KOPT-K1 (cell line): ENCODE data around the gene CRYBB3.

Experiments used
- H3K27ac ChIP-seq: fragments of 200-600 bp; sonication (generic); 2 replicates; pipeline ENCODE4 v1.5.1; 2016; ENCODE audit warnings: antibody characterized with exemption, mild to moderate bottlenecking, low read depth, low read length; ENCODE audit not compliant: poor library complexity, severe bottlenecking
- H3K36me3 ChIP-seq: fragments of 200-600 bp; sonication (generic); 2 replicates; pipeline ENCODE4 v1.5.1; 2017; ENCODE audit warnings: antibody characterized with exemption, mild to moderate bottlenecking, low read length, moderate library complexity; ENCODE audit not compliant: insufficient read depth
- H3K9me3 ChIP-seq: fragments of 200-600 bp; sonication (generic); 2 replicates; pipeline ENCODE4 v1.5.1; 2017; ENCODE audit warnings: antibody characterized with exemption, low read length, mild to moderate bottlenecking; ENCODE audit not compliant: insufficient read depth, poor library complexity, severe bottlenecking

CRYBB3 gene

GRCh38 chr22:25199731-25200520 lies at the start of gene CRYBB3:
CRYBB3 (plus strand) TSS chr22:25199858; CDS start chr22:25201397, 1,539 bp downstream.
- no peaks in the 10 kb centered on the region for H3K36me3 ChIP-seq
- H3K9me3 ChIP-seq, result no peaks in the 10 kb centered on the region
- no peak within 1 kb of the TSS for H3K27ac ChIP-seq

- Histone ChIP-seq H3K9me3 (no peaks in the 10 kb centered on the region), H3K36me3 (no peaks in the 10 kb centered on the region), H3K27ac (no peak overlapping the region)
Observed at GRCh38 chr22:25153961-25154666, 45.5 kb upstream of the CRYBB3 start.

DNA sequence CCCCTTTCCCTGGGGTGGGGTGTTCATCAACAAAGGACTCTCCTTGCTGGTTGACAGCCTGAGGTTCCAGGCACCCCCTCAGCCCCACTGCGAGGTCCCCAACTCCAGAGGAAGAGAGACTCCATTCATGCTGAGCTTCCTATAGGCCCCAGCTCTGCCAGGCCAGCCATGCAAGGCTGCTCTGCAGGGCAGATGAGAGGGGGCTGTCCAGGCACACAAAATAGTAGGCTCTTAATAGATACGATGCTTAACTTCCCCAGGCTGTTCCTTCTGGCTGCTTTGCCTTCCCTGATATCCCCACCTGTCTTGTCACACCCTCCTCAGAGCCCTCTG lies 45.0 kb upstream of the CRYBB3 start:
- Histone ChIP-seq H3K27ac (no peak overlapping the region), H3K9me3 (no peaks in the 10 kb centered on the region), H3K36me3 (no peaks in the 10 kb centered on the region)

DNA sequence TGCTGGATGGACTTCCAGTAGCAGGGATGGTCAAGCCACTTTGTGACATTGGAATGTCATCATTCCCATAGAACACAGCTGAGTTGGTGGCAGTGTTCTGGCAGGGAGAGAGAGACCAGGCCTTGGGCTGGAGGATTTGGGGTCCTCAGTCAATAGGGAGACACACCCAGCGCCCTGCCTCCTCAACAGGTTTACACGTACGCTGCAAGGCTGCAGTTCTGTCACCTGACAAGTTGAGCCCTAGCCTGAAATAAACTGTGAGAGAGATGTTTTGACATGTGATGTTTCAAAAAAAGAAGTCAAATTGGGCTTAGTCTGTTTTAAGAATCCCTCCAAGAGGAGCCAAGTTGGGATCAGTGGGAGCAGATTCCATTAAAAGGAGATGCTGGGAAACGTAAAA lies 42.9 kb upstream of the CRYBB3 start:
- H3K27ac ChIP-seq, result no peak overlapping the region
- no peaks in the 10 kb centered on the region for H3K36me3 ChIP-seq
- H3K9me3 ChIP-seq, result no peaks in the 10 kb centered on the region

- H3K27ac ChIP-seq, result no peak overlapping the region
- no peaks in the 10 kb centered on the region for H3K36me3 ChIP-seq
- no peaks in the 10 kb centered on the region for H3K9me3 ChIP-seq
Observed at GRCh38 chr22:25159028-25159427, 40.6 kb upstream of the CRYBB3 start.

DNA sequence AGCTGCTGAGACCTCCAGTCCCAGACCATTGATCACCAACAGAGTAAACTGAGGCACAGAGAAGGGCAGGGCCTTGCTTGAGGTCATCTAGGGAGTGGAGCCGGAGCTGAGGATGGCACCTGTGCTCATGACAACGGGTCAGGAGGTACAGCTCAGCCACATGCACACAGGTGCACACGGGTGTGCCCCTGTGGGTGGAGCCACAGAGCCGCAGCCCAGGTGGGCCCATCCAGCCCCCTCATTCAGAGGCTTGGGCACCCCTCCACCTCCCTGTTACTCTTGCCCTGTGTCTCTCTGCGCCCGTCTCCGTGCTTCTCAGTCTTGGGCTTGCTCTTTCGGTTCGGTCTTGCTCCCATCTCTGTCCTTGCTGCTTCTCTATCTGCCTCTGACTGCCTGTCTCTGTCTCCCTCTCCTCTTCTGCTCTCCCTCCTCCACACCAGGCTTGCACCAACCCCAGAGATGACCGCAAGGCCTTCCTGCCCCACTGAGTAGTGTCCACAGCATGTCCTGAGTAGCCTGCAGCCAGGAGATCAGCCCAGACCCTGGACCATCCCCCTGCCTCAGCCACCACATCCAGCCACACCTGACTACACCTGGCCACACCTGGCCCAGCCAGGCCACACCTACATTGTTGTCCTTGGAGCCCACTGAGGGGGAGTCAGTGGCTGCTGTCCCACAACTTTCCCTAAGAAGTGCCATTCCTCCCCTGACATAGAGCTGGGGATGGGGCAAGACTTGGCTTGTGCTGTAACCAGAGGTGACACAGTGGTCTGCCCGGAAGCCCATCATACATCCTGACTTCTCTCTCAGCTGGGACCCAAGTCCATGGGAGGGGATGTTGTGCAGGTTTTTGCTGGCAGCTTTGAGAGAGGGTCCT lies 39.3 kb upstream of the CRYBB3 start:
- no peak overlapping the region for H3K27ac ChIP-seq
- no peaks in the 10 kb centered on the region for H3K36me3 ChIP-seq
- H3K9me3 ChIP-seq, result no peaks in the 10 kb centered on the region

DNA sequence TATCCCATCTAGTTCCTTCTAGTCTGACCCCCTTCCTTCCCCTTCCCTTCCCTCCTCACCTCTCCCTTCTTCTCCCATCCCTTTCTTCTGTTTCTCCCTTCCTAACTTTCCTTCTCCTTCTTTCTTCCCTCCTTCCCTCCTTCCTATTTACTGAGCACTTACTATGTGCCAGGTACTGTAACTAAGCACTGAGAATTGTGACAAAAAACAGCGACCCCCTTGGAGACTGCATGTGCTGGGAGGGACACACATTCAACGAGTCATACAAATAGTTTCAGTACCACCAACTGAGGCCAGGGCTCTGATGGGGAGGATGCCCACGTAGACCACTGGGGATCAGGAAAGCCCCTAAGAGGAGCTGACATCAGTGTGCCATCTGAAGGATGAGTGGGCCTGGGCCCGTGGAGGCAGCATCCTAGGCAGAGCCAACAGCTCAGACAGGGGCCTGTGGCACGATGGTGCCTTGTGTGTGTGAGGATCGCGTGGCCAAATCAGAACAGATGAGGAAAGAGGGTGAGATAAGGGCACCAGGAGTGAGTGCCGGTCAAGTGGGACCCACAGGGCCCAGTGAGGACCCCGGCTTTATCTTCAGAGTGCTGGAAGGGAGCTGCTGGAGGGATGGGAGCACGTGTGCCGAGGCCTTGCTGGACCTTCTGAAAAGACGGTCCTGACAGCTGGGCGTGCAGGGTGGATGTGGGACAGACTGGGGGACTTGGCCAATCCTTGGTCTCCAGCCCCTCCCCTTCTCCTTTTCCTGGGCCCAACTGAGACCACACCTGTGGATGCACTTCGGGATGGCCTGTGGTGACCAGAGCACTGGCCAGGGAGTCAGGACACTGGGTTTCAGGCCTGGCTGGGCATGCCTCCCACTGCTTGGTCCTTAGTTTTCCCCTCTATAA lies 38.4 kb upstream of the CRYBB3 start:
- Histone ChIP-seq H3K27ac (no peak overlapping the region), H3K9me3 (no peaks in the 10 kb centered on the region), H3K36me3 (no peaks in the 10 kb centered on the region)

DNA sequence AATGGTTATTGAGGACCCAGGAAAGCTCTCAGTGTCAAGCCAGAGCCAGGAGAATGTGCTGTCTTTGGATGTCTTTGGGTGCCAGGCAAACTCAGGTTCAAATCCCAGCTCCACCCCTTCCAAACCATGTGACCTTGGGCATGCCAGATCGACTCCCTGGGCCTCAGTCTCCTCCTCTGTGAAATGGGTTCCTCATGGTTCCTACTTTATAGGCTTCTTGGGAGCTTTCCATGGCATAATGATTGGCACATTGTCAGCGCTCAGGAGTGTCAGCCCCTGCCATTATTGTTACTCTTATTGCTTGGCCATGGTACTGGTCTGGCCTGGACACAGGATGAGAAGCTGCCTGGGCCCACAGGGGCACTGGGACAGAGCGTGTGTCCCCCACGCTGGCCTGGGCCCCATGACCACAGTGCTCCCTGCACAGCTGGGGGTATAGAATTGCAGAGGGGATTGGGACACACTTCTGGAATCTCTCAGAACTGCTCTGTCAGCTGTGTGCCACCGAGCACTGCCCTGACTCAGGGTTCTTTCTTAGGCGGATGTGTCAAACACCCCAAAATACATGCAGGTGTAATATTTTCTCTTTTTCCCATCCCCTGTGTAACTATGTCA lies 37.6 kb upstream of the CRYBB3 start:
- no peak overlapping the region for H3K27ac ChIP-seq
- no peaks in the 10 kb centered on the region for H3K36me3 ChIP-seq
- no peaks in the 10 kb centered on the region for H3K9me3 ChIP-seq

DNA sequence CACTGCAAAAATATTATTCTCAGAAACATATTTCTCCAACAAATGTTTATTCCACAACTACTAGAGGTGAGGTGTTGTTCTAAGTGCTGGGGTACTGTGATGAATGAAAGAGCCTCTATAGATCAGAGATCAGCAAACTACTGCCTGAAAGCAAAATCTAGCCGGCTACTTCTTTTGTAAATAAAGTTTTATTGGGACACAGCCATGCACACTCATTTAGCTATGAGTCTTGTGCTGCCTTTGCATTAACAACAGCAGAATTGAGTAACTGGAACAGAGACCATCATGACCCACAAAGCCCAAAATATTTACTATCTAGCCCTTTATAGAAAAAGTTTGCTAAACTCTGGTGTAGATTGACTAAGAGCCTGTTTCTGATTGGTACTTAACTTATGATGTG lies 37.1 kb upstream of the CRYBB3 start:
- Histone ChIP-seq H3K27ac (no peak overlapping the region), H3K9me3 (no peaks in the 10 kb centered on the region), H3K36me3 (no peaks in the 10 kb centered on the region)

DNA sequence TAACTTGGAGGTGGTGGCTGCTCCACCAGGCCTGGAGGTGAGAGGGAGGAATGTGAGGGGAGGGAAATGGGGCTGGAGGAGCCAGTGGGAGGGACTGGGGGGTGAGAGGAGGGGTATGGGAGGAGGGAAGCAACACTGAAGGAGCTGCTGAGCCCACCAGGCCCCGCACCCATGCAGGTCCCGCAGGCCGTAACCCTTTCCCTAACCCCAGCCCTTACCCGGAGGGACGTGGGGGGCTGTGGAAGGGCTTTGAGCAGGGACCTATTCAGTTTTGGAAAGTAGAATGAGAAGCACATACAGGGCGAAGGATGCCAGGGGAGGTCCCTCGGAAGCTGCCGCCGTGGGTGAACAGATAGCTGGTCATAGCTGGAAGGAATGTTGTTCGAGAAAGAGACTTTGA lies 33.9 kb upstream of the CRYBB3 start:
- H3K27ac ChIP-seq, result no peak overlapping the region
- no peaks in the 10 kb centered on the region for H3K36me3 ChIP-seq
- no peaks in the 10 kb centered on the region for H3K9me3 ChIP-seq

- Histone ChIP-seq H3K36me3 (no peaks in the 10 kb centered on the region), H3K27ac (no peak overlapping the region), H3K9me3 (no peaks in the 10 kb centered on the region)
Observed at GRCh38 chr22:25166266-25167040, 33.2 kb upstream of the CRYBB3 start.

GRCh38 chr22:25167082-25167481 lies 32.6 kb upstream of the CRYBB3 start:
- H3K27ac ChIP-seq, result no peak overlapping the region
- no peaks in the 10 kb centered on the region for H3K9me3 ChIP-seq
- no peaks in the 10 kb centered on the region for H3K36me3 ChIP-seq

- no peak overlapping the region for H3K27ac ChIP-seq
- no peaks in the 10 kb centered on the region for H3K9me3 ChIP-seq
- H3K36me3 ChIP-seq, result no peaks in the 10 kb centered on the region
Observed at GRCh38 chr22:25167834-25168601, 31.6 kb upstream of the CRYBB3 start.
